LNCAP (cell line): ENCODE measurements around the gene GCLC.

ENCODE experiments used
- TF ChIP-seq, protein P1 (sequence below): fragments of 450-650 bp; IDR thresholded peaks from 2 replicates; pipeline ENCODE4 v1.5.1; 2017; ENCODE audit warnings: mild to moderate bottlenecking

GCLC gene

DNA sequence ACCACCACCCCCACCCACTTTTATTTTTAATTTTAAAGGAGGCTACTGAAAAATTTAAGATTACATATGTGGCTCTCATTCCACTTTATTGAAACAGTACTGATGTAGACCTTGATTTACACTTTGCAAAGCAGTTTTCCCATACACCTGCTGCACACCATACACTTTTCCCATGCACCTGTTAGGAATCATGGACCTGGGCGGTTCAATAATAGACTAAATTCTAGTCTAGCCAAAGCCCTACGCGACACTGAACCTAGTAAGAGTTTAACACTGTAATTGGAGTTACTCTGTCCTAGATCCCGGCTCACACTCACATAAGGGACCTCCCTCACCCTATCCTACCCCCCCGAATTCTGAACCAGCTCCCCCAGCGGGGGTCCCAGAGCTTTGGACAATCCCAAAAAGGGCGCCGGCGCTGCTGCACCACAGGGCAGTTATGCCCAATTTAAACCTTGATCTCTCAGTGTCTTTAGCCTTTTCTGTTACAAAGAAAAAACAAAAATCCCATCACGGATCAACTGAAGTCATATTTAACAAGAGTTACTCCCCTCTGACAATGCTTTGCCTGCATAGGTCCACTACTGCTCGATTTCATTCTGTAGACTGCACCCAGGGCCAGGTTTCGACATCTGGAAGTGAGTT, 2.4 kb upstream of the GCLC start:
- TF ChIP-seq, protein P1, sequence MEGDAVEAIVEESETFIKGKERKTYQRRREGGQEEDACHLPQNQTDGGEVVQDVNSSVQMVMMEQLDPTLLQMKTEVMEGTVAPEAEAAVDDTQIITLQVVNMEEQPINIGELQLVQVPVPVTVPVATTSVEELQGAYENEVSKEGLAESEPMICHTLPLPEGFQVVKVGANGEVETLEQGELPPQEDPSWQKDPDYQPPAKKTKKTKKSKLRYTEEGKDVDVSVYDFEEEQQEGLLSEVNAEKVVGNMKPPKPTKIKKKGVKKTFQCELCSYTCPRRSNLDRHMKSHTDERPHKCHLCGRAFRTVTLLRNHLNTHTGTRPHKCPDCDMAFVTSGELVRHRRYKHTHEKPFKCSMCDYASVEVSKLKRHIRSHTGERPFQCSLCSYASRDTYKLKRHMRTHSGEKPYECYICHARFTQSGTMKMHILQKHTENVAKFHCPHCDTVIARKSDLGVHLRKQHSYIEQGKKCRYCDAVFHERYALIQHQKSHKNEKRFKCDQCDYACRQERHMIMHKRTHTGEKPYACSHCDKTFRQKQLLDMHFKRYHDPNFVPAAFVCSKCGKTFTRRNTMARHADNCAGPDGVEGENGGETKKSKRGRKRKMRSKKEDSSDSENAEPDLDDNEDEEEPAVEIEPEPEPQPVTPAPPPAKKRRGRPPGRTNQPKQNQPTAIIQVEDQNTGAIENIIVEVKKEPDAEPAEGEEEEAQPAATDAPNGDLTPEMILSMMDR, result no peak

DNA sequence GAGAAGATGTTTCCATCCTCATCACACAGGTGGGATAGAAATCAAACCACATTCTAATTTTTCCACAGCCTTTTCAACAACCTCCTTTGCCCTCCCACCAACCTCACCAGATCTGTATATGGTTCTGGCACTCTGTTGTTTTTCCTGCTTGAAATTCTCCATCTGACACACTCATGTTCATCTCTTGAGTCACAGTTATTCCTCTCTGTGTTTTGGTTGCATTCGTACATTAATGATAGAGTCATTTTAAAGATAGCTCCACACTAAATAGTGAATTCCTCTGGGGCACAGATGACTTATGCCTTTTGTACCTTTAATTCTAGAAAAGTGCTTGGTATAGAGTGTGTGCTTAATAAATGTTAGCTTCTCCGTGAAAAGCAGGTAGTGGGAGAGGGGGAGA, 1.4 kb upstream of the GCLC start:
- TF ChIP-seq, protein P1, result no peak

DNA sequence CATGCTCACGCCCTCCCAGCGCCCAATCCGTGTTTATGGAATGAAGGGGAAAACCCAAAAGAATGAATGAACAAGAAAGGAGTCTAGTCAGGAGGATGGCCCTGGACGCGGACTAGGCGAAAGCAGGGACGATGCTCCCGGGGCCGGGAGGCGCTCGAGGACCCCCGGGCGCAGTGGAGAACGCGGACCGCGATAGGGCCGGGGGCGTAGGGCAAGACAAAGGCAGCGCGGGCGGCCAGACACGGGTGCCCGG, 758 bp downstream of the GCLC start:
- TF ChIP-seq, protein P1, result no peak

DNA sequence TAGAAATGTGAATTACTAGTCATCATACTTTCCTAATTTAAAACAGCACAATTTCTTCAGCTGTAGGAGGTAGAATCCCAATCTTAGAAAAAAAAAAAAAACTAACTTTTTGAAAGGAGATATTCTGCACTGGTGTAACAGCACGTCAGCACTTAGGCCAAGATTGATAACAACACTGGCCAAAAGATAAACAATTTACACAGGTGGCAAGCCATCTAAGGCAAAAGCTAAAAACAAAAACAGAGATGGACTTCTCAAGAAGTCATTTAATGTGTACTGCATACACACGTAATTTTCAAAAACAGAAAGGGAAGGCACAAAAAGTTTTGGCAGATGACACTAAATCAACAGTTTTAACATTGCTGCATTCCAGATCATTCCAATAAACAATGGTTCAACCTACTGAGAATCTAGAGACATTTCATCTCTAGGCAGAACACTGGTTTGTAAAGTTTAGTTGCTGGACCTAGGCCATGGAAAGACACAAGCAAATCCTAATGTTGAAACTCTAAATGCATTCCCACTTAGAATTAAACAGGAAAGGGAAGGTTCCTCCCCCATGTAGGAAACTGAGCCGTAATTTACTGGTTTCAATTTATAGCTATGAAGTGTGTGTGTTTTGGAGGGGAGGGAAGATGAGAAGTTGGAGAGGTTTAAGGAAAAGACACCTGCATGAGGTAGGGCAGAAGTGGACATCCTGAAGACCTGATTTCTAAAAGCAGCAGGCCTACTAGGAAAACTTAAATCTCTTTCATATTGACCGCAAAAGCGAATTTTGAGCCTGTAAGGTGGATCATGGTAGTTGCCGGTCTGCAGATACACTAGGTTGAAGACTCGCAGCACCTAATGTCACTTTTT, 1.3 kb downstream of the GCLC start:
- TF ChIP-seq, protein P1, result no peak

DNA sequence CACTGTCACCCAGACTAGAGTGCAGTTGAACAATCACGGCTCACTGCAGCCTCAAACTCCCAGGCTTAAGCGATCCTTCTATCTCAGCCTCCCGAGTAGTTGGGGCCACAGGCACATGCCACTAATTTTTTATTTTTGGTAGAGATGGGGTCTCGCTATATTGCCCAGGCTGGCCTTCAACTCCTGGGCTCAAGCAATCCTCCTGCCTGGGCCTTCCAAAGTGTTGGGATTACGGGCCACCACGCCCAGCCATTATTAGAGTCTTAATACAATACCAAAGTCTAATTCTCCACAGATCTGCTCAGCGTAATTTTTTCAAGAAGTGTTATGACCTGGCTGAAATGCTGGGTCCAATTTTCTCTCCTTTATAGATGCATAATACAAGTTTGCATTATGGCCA, 3.0 kb downstream of the GCLC start:
- TF ChIP-seq, protein P1, result no peak

DNA sequence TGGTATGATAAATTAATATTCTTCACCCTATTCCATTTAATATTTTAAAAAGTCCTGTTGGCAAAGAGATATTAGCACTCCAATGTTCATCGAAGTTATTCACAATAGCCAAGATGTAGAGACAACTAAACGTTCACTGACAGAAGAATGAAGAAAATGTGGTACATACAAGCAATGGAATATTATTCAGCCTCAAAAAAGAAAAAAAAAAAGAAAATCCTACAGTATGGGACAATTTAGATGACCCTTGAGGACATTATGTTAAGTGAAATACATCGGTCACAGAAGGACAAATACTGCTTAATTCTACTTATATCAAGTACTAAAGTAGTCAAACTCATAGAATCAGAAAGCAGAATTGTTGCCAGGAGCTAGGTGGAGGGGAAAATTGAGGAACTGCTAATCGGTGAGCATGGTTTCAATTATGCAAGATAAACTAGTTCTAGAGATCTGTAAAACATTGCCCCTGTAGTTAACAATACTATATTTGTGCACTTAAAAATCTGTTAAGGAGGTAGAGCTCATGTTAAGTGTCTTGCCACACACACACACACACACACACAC, 4.7 kb downstream of the GCLC start:
- TF ChIP-seq, protein P1, result no peak

DNA sequence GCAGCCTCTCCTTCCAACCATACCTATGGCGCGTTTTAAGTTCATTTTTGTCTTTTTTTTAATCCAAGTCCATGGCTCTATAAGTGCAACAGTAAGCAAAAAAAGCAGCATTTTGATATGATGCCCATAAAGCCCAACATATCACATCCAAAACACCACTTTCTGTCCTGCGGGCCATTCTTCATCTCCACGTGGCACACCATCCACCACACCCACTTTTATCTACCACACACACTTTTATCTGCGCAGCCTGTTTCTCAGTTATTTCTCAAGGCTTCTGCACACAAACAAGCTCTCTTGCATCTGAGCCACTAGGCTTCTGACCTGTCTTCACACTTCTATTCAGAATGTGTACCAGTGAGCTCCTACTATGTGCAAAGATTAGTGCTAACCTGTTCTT, 5.3 kb downstream of the GCLC start:
- TF ChIP-seq, protein P1, result no peak
